Measurements from ENCODE around the gene AARS2. TPM values are rescaled to one million over a fixed set of nuclear protein-coding genes. Genes with fewer than 3 reads are reported as not detected.

The AARS2 gene
- total RNA-seq, 5 donors from 2014 or later (not counting 1 experiment from before 2014, with no cell fraction given), result 16.7 to 28.5 (median 25.8) TPM

DNA sequence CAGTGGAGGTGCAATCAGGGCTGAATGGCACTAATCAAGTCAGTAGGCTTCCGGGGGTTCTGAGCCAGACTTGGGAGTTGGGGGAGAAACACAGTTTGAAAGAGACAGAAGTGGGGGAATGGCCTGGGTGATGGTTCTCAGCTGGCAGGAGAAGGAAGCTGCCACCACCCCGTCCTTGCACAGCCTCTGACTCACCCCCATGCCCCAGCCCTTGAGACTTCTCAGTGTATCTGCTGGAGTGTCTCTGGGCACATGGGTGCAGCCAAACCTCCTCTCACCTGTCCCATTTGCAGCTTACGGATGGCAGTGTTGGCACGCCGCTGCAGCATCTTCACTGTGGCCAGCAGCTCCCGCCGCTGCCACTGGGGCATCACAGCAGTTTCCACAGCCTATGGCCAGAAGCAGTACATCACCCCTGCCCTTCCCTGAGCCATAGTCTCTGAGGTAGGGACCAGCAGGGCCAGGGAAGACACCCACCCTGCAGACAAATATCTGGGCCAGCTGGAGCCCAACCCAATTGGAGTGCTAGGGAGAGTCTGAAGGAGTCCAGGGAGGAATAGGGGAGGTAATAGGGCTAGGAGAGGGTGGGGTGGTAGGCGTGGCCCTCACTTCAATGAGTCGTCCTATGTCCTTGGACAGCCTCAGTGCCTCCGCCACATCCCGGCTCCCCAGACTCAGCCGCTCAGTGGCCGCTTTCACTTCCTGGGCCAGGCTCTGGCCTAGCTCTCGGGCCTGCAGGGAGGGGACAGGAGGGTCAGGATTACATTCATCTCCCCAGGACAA lies 11.2 kb downstream of the AARS2 start:
- H3K27me3 Mint-ChIP-seq, result peaks cover 2 to 8% of the 10 kb centered on the region in 2 donors
- peaks cover 40% of the 10 kb centered on the region for H3K36me3 Mint-ChIP-seq
- no peak overlapping the region for H3K27ac Mint-ChIP-seq
- POLR2A ChIA-PET, result no interaction called here
- Histone ChIP-seq H3K27me3 (replicated peaks in 1 of 2; ENCODE audit: control insufficient read depth in 2 of 2, extremely low read depth in 1 of 2, insufficient read depth in 2 of 2, low read length in 1 of 2) (peaks cover 0 to 12% of the 10 kb centered on the region in 2 experiments), H3K36me3 (ENCODE audit: control insufficient read depth in 2 of 2, extremely low read depth in 1 of 2, insufficient read depth in 1 of 2, low read length in 1 of 2) (peaks cover 12 to 61% of the 10 kb centered on the region in 2 donors), H3K9me3 (no peaks in the 10 kb centered on the region), H3K4me1 (ENCODE audit: control insufficient read depth in 1 of 2, extremely low read depth in 1 of 2, insufficient read depth in 2 of 2, low read length in 2 of 2) (peaks cover 3 to 12% of the 10 kb centered on the region in 2 experiments), H3K4me3 (ENCODE audit: control insufficient read depth in 1 of 2, extremely low read depth in 1 of 2, low read length in 1 of 2) (no peak overlapping the region), H3K27ac (ENCODE audit: low read length) (no peak overlapping the region)
- H3K4me3 Mint-ChIP-seq, result no peak overlapping the region
- ATAC-seq (replicated peaks in 1 of 4), result no peak
- WGBS (ENCODE audit: insufficient coverage), result 96% methylated on average over 9 of the region's 14 CpGs
- CTCF ChIA-PET, result interaction anchor here in 1 of 2 donors (0.7 to 1.3 kb wide), 2 partner anchors 9 to 601 kb away, joined by 3 read pairs; no protein-coding TSS in a partner anchor
- H3K9me3 Mint-ChIP-seq, result no peaks in the 10 kb centered on the region
- H3K4me1 Mint-ChIP-seq, result peaks cover 5 to 7% (median 5%) of the 10 kb centered on the region in 3 donors
- no peak for DNase-seq

DNA sequence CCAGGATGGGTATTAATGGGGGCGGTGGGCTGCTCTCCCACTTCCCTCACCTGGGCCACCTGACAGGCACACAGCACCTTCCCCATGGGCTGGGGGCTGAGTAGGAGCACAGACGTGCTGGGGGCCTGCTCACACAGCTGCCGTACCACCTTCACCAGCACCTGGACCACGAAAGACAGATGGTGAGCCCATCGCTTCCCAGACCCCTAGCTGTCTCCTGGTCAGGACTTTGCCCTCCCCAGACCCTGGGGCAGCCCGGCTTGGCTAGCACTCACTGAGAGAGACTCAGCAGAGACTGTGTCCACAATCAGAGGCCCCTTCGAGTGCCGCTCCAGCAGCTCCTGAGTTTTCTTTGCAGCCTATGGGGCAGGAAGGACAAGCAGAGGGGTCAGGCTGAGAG lies 12.0 kb downstream of the AARS2 start:
- Histone ChIP-seq H3K9me3 (no peaks in the 10 kb centered on the region), H3K27ac (ENCODE audit: low read length) (no peak overlapping the region), H3K36me3 (ENCODE audit: control insufficient read depth in 2 of 2, extremely low read depth in 1 of 2, insufficient read depth in 1 of 2, low read length in 1 of 2) (peaks cover 12 to 53% of the 10 kb centered on the region in 2 donors), H3K4me3 (ENCODE audit: control insufficient read depth in 1 of 2, extremely low read depth in 1 of 2, low read length in 1 of 2) (no peak overlapping the region), H3K27me3 (replicated peaks in 1 of 2; ENCODE audit: control insufficient read depth in 2 of 2, extremely low read depth in 1 of 2, insufficient read depth in 2 of 2, low read length in 1 of 2) (peaks cover under 1 to 21% of the 10 kb centered on the region in 2 experiments), H3K4me1 (ENCODE audit: control insufficient read depth in 1 of 2, extremely low read depth in 1 of 2, insufficient read depth in 2 of 2, low read length in 2 of 2) (peaks cover 3 to 15% of the 10 kb centered on the region in 2 experiments)
- H3K4me3 Mint-ChIP-seq, result no peak overlapping the region
- peaks cover 37% of the 10 kb centered on the region for H3K36me3 Mint-ChIP-seq
- no peak overlapping the region for H3K27ac Mint-ChIP-seq
- no peak for DNase-seq
- WGBS (ENCODE audit: insufficient coverage), result 99% methylated on average over 7 of the region's 8 CpGs
- H3K9me3 Mint-ChIP-seq, result no peaks in the 10 kb centered on the region
- no peak for ATAC-seq (replicated peaks in 1 of 4)
- ChIA-PET POLR2A (no interaction called here), CTCF (interaction anchor here in 1 of 2 donors (0.7 to 1.3 kb wide), 2 partner anchors 10 to 600 kb away, joined by 3 read pairs; no protein-coding TSS in a partner anchor)
- H3K4me1 Mint-ChIP-seq, result peaks cover 11 to 14% (median 13%) of the 10 kb centered on the region in 3 donors
- peaks cover 11 to 16% of the 10 kb centered on the region in 2 donors for H3K27me3 Mint-ChIP-seq

- H3K36me3 ChIP-seq (ENCODE audit: control insufficient read depth in 2 of 2, extremely low read depth in 1 of 2, insufficient read depth in 1 of 2, low read length in 1 of 2), result peaks cover 12 to 46% of the 10 kb centered on the region in 2 donors
Measured at GRCh38 chr6:44300292-44300823, 12.8 kb downstream of the AARS2 start.

DNA sequence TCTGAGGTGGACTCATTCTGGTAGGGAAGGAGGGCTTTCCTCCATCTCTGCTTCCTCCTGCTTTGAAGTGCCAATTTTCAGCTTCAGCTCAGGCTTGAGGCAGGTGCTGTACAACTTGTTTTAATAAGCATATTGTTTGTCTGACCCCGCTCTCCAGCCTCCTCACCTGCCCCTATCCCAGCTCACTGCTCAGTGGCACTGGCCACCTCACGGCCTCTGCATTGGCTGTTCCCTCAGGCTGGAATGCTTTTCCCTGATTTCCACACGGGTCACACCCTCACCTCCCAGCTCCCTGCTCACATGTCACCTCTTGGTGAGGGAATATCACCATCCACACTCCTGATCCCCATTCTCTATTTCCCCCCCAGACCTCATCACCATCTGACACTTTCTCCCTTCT lies 14.3 kb downstream of the AARS2 start:
- no peak for ATAC-seq (replicated peaks in 1 of 4)
- Mint-ChIP-seq H3K4me1 (peaks cover 11 to 14% (median 13%) of the 10 kb centered on the region in 3 donors), H3K27ac (no peak overlapping the region), H3K4me3 (peak overlapping the region in 1 of 3 donors; percentile 44), H3K36me3 (peaks cover 24% of the 10 kb centered on the region), H3K27me3 (peaks cover 26 to 36% of the 10 kb centered on the region in 2 donors), H3K9me3 (no peaks in the 10 kb centered on the region)
- Histone ChIP-seq H3K4me1 (ENCODE audit: control insufficient read depth in 1 of 2, extremely low read depth in 1 of 2, insufficient read depth in 2 of 2, low read length in 2 of 2) (peaks cover 3 to 15% of the 10 kb centered on the region in 2 experiments), H3K27me3 (replicated peaks in 1 of 2; ENCODE audit: control insufficient read depth in 2 of 2, extremely low read depth in 1 of 2, insufficient read depth in 2 of 2, low read length in 1 of 2) (peaks cover 8 to 40% of the 10 kb centered on the region in 2 experiments), H3K9me3 (no peaks in the 10 kb centered on the region), H3K27ac (ENCODE audit: low read length) (no peak overlapping the region), H3K36me3 (ENCODE audit: control insufficient read depth in 2 of 2, extremely low read depth in 1 of 2, insufficient read depth in 1 of 2, low read length in 1 of 2) (peaks cover 12 to 31% of the 10 kb centered on the region in 2 donors), H3K4me3 (ENCODE audit: control insufficient read depth in 1 of 2, extremely low read depth in 1 of 2, low read length in 1 of 2) (no peak overlapping the region)
- WGBS (ENCODE audit: insufficient coverage), result 89% methylated on average over 3 of the region's 3 CpGs
- CTCF ChIA-PET, result interaction anchor here in 1 of 2 donors (0.6 kb wide), 1 partner anchor 45 kb away, joined by 3 read pairs; no protein-coding TSS in a partner anchor
- DNase-seq, result no peak
- POLR2A ChIA-PET, result no interaction called here

More at GRCh38 chr6:44300292-44300823, 12.8 kb downstream of the AARS2 start:
- H3K4me3 ChIP-seq (ENCODE audit: control insufficient read depth in 1 of 2, extremely low read depth in 1 of 2, low read length in 1 of 2), result no peak overlapping the region
- WGBS (ENCODE audit: insufficient coverage), result 81% methylated on average over 6 of the region's 7 CpGs
- H3K27ac ChIP-seq (ENCODE audit: low read length), result no peak overlapping the region
- H3K9me3 Mint-ChIP-seq, result no peaks in the 10 kb centered on the region
- peaks cover 11 to 14% (median 13%) of the 10 kb centered on the region in 3 donors for H3K4me1 Mint-ChIP-seq
- H3K4me1 ChIP-seq (ENCODE audit: control insufficient read depth in 1 of 2, extremely low read depth in 1 of 2, insufficient read depth in 2 of 2, low read length in 2 of 2), result peaks cover 3 to 15% of the 10 kb centered on the region in 2 experiments
- no peaks in the 10 kb centered on the region for H3K9me3 ChIP-seq
- ChIA-PET POLR2A (no interaction called here), CTCF (no interaction called here)
- H3K4me3 Mint-ChIP-seq, result no peak overlapping the region
- no peak overlapping the region for H3K27ac Mint-ChIP-seq
- ATAC-seq (replicated peaks in 1 of 4), result no peak
- H3K27me3 Mint-ChIP-seq, result peaks cover 15 to 22% of the 10 kb centered on the region in 2 donors
- peaks cover 31% of the 10 kb centered on the region for H3K36me3 Mint-ChIP-seq
- peaks cover 4 to 26% of the 10 kb centered on the region in 2 experiments for H3K27me3 ChIP-seq (replicated peaks in 1 of 2; ENCODE audit: control insufficient read depth in 2 of 2, extremely low read depth in 1 of 2, insufficient read depth in 2 of 2, low read length in 1 of 2)
- no peak for DNase-seq

GRCh38 chr6:44298055-44298803 lies 14.9 kb downstream of the AARS2 start:
- Mint-ChIP-seq H3K4me3 (peak overlapping the region; percentile 46 to 64 (median 47)), H3K27ac (no peak overlapping the region), H3K36me3 (peaks cover 24% of the 10 kb centered on the region), H3K4me1 (peaks cover 11 to 14% (median 13%) of the 10 kb centered on the region in 3 donors), H3K9me3 (no peaks in the 10 kb centered on the region), H3K27me3 (peaks cover 32 to 42% of the 10 kb centered on the region in 2 donors)
- 75% methylated on average over 18 of the region's 20 CpGs for WGBS (ENCODE audit: insufficient coverage)
- Histone ChIP-seq H3K27me3 (replicated peaks in 1 of 2; ENCODE audit: control insufficient read depth in 2 of 2, extremely low read depth in 1 of 2, insufficient read depth in 2 of 2, low read length in 1 of 2) (peaks cover 8 to 46% of the 10 kb centered on the region in 2 experiments), H3K4me3 (ENCODE audit: control insufficient read depth in 1 of 2, extremely low read depth in 1 of 2, low read length in 1 of 2) (no peak overlapping the region), H3K36me3 (ENCODE audit: control insufficient read depth in 2 of 2, extremely low read depth in 1 of 2, insufficient read depth in 1 of 2, low read length in 1 of 2) (peaks cover 12 to 24% of the 10 kb centered on the region in 2 donors), H3K27ac (ENCODE audit: low read length) (no peak overlapping the region), H3K9me3 (no peaks in the 10 kb centered on the region), H3K4me1 (ENCODE audit: control insufficient read depth in 1 of 2, extremely low read depth in 1 of 2, insufficient read depth in 2 of 2, low read length in 2 of 2) (peaks cover 3 to 15% of the 10 kb centered on the region in 2 experiments)
- ChIA-PET CTCF (no interaction called here), POLR2A (no interaction called here)
- ATAC-seq (replicated peaks in 1 of 4), result no peak
- DNase-seq, result no peak

Measured in T-cell (primary cell).